CD4-positive, alpha-beta T cell treated with Interleukin-6 for 4 hours (primary cell): ENCODE measurements around the gene ZDHHC1.

ENCODE experiments used
- DNase-seq: peaks from one replicate; pipeline ENCODE4 v3.0.0-alpha.2; 2020; ENCODE audit warnings: mixed read lengths

ZDHHC1 gene

GRCh38 chr16:67407176-67407787 lies 9.0 kb downstream of the ZDHHC1 start:
- no peak for DNase-seq

- DNase-seq = no peak
Measured at GRCh38 chr16:67406111-67406971, 9.9 kb downstream of the ZDHHC1 start.

- no peak for DNase-seq
Measured at GRCh38 chr16:67405336-67405735, 10.9 kb downstream of the ZDHHC1 start.

GRCh38 chr16:67404740-67405226 lies 11.5 kb downstream of the ZDHHC1 start:
- DNase-seq = no peak

GRCh38 chr16:67403976-67404555 lies 12.2 kb downstream of the ZDHHC1 start:
- DNase-seq = no peak

GRCh38 chr16:67400901-67401300 lies 15.4 kb downstream of the ZDHHC1 start:
- no peak for DNase-seq

GRCh38 chr16:67399749-67400704 lies 16.2 kb downstream of the ZDHHC1 start:
- no peak for DNase-seq

GRCh38 chr16:67399218-67399733 lies 17.0 kb downstream of the ZDHHC1 start:
- peak; percentile 49 for DNase-seq

GRCh38 chr16:67398546-67399217 lies 17.6 kb downstream of the ZDHHC1 start:
- DNase-seq = no peak

GRCh38 chr16:67397812-67398545 lies 18.3 kb downstream of the ZDHHC1 start:
- DNase-seq = no peak

GRCh38 chr16:67397036-67397801 lies 19.1 kb downstream of the ZDHHC1 start:
- no peak for DNase-seq

- no peak for DNase-seq
Measured at GRCh38 chr16:67396159-67397035, 19.9 kb downstream of the ZDHHC1 start.

GRCh38 chr16:67395458-67396158 lies 20.7 kb downstream of the ZDHHC1 start:
- no peak for DNase-seq

- DNase-seq = no peak
Measured at GRCh38 chr16:67395105-67395457, 21.2 kb downstream of the ZDHHC1 start.

- no peak for DNase-seq
Measured at GRCh38 chr16:67394155-67395104, 21.8 kb downstream of the ZDHHC1 start.

- no peak for DNase-seq
Measured at GRCh38 chr16:67393788-67394154, 22.5 kb downstream of the ZDHHC1 start.

GRCh38 chr16:67393111-67393787 lies 23.0 kb downstream of the ZDHHC1 start, which contains the start of gene TPPP3:
TSS of gene TPPP3 (minus strand) at chr16:67393498. CDS start at chr16:67391111, 2,387 bp downstream.
- peak; percentile 45 for DNase-seq
